Hepatocyte (in vitro differentiated cells): ENCODE data around the gene MTG1. TPM values are rescaled to one million over a fixed set of nuclear protein-coding genes. Genes with fewer than 3 reads are reported as not detected.

Experiments
- DNase-seq: peaks from one replicate; pipeline ENCODE4 v3.0.0-alpha.2; 2016; ENCODE audit warnings: low spot score
- H2AFZ ChIP-seq: fragments of 200-600 bp; sonication (generic); 2 replicates; pipeline ENCODE4 v1.6.0; 2016; ENCODE audit warnings: antibody characterized with exemption, mild to moderate bottlenecking
- H3K27ac ChIP-seq: fragments of 200-600 bp; sonication (generic); 2 replicates; pipeline ENCODE4 v1.5.1; 2016; ENCODE audit warnings: mild to moderate bottlenecking
- H3K27me3 ChIP-seq: fragments of 200-600 bp; sonication (generic); 2 replicates; pipeline ENCODE4 v1.6.1; 2016
- H3K36me3 ChIP-seq: fragments of 200-600 bp; sonication (generic); replicated peaks from 2 replicates; pipeline ENCODE4 v1.5.1; 2016; ENCODE audit warnings: low read depth; ENCODE audit not compliant: insufficient read depth
- H3K4me1 ChIP-seq: fragments of 200-600 bp; sonication (generic); 2 replicates; pipeline ENCODE4 v1.5.1; 2016; ENCODE audit warnings: mild to moderate bottlenecking, moderate library complexity; ENCODE audit not compliant: insufficient read depth
- H3K4me2 ChIP-seq: fragments of 200-600 bp; sonication (generic); 2 replicates; pipeline ENCODE4 v1.6.0; 2016
- H3K4me3 ChIP-seq: fragments of 200-600 bp; sonication (generic); 2 replicates; pipeline ENCODE4 v1.5.1; 2016; ENCODE audit warnings: mild to moderate bottlenecking
- H3K79me2 ChIP-seq: fragments of 200-600 bp; sonication (generic); 2 replicates; pipeline ENCODE4 v1.6.0; 2017; ENCODE audit warnings: mild to moderate bottlenecking
- H3K9me2 ChIP-seq: fragments of 200-600 bp; sonication (generic); replicated peaks from 2 replicates; pipeline ENCODE4 v1.6.0; 2017; ENCODE audit warnings: mild to moderate bottlenecking; ENCODE audit not compliant: insufficient read depth
- H3K9me3 ChIP-seq: fragments of 200-600 bp; sonication (generic); 2 replicates; pipeline ENCODE4 v1.5.1; 2016; ENCODE audit warnings: low read depth, mild to moderate bottlenecking
- H4K20me1 ChIP-seq: fragments of 200-600 bp; sonication (generic); 2 replicates; pipeline ENCODE4 v1.6.0; 2016; ENCODE audit warnings: mild to moderate bottlenecking; ENCODE audit not compliant: insufficient read depth, poor library complexity, severe bottlenecking
- EZH2 ChIP-seq: fragments of 200-600 bp; sonication (generic); IDR thresholded peaks from 2 replicates; pipeline ENCODE4 v1.6.1; 2016; ENCODE audit warnings: antibody characterized with exemption, mild to moderate bottlenecking, borderline replicate concordance
- EZH2phosphoT487 ChIP-seq: fragments of 200-600 bp; sonication (generic); IDR thresholded peaks from one replicate; pipeline ENCODE4 v1.6.1; 2018; ENCODE audit warnings: antibody characterized with exemption, mild to moderate bottlenecking, low read depth, moderate library complexity; ENCODE audit not compliant: unreplicated experiment, severe bottlenecking
- WGBS: methylation state at CpG from one replicate; pipeline ENCODE4 v1.1.6; 2016; ENCODE audit warnings: low lambda C conversion rate; ENCODE audit errors: missing lambda C conversion rate; 5-methylcytosine and 5-hydroxymethylcytosine counted together
- polyA plus RNA-seq: library from polyadenylated mRNA; unstranded; fragments of >200 nt; fragmentation: Nextera tagmentation; extraction: Ambion mirVana; gene quantifications from 2 replicates; pipeline ENCODE4 v1.2.1, GENCODE V29; 2016
- total RNA-seq: library from RNA; depleted of rRNA; stranded (reverse); fragments of >200 nt; gene quantifications from 2 replicates; pipeline ENCODE4 v1.2.3, GENCODE V29; 2014
- TF ChIP-seq, protein P1 (sequence below): fragments of 200-600 bp; sonication (generic); IDR thresholded peaks from 2 replicates; pipeline ENCODE4 v1.5.1; 2016; ENCODE audit warnings: antibody characterized with exemption, mild to moderate bottlenecking; ENCODE audit not compliant: poor library complexity

MTG1 gene
- total and polyA plus RNA-seq, 2 experiments from 2014 or later, result 53.2 to 154 TPM

DNA sequence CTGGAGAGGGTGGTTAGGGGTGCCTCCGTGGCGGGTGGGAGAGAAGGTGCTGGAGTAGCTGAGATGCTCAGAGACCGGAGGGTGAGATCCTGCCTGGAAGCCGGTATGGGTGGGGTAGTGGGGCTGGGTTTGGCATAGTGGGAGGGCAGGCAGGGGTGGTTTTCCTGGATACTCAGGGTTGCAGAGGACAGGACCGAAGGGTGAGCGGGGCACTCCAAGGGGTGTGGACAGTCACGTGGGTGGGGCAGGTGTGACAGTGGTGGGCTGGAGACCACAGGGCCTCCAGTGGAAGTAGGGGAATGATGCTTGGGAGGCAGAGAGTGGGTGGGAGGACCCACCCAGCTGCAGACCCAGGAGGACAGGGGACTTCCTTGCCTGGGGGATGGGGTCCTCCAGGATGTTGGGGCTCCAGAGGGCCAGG is 61.7 kb downstream of the MTG1 start:
- Histone ChIP-seq H3K36me3 (no peaks in the 10 kb centered on the region), H3K4me3 (no peak overlapping the region), H3K4me2 (no peak overlapping the region), H3K79me2 (no peaks in the 10 kb centered on the region), H3K9me2 (no peaks in the 10 kb centered on the region), H3K9me3 (no peaks in the 10 kb centered on the region), H4K20me1 (no peaks in the 10 kb centered on the region), H2AFZ (no peak overlapping the region), H3K27me3 (no peaks in the 10 kb centered on the region), H3K4me1 (no peaks in the 10 kb centered on the region), H3K27ac (no peak overlapping the region)
- TF ChIP-seq, protein P1, sequence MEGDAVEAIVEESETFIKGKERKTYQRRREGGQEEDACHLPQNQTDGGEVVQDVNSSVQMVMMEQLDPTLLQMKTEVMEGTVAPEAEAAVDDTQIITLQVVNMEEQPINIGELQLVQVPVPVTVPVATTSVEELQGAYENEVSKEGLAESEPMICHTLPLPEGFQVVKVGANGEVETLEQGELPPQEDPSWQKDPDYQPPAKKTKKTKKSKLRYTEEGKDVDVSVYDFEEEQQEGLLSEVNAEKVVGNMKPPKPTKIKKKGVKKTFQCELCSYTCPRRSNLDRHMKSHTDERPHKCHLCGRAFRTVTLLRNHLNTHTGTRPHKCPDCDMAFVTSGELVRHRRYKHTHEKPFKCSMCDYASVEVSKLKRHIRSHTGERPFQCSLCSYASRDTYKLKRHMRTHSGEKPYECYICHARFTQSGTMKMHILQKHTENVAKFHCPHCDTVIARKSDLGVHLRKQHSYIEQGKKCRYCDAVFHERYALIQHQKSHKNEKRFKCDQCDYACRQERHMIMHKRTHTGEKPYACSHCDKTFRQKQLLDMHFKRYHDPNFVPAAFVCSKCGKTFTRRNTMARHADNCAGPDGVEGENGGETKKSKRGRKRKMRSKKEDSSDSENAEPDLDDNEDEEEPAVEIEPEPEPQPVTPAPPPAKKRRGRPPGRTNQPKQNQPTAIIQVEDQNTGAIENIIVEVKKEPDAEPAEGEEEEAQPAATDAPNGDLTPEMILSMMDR, result no peak
- TF ChIP-seq EZH2phosphoT487 (no peak), EZH2 (no peak)
- WGBS, result 90% methylated on average over 7 of the region's 7 CpGs
- no peak for DNase-seq

DNA sequence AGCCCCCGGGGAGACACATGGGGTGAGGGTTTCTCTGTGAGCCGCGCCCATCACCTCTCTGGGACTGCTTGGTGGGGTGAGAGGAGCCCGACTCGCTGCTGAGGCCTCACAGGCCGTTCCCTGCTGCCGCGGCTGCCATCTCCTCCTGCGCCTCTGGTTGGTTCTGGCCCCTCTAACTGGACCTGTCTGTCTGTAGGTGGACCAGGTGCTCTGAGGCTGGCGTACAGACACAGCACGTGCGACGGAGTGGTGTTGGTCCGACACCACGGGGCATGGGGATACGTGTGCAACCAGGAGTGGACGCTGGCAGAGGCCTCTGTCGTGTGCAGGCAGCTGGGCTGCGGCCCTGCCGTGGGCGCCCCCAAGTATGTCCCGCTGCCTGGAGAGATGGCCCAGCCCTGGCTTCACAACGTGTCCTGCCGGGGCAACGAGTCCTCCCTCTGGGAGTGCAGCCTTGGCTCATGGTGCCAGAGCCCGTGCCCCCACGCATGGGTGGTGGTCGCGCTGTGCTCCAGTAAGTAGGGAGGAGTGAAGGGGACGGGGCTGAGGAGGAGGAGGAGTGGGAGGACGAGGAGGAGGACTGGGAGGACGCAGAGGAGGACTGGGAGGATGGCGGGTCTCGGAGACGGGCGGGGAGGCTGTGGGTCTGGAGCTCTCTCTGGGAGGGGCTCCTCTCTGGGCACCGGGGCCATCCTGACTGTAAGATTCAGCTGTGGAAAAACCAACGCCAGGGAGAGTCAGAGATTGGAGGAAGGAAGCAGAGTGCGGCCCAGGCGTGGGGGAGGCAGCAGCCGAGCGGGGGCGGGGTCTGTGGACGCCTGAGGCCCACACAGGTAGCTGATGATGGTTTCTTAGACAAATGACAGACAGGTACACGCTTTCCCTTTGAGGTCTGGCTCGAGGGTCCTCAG is 62.3 kb downstream of the MTG1 start:
- Histone ChIP-seq H3K4me3 (no peak overlapping the region), H3K4me2 (no peak overlapping the region), H4K20me1 (no peaks in the 10 kb centered on the region), H3K9me3 (no peaks in the 10 kb centered on the region), H3K27me3 (no peaks in the 10 kb centered on the region), H3K36me3 (no peaks in the 10 kb centered on the region), H3K9me2 (no peaks in the 10 kb centered on the region), H3K27ac (no peak overlapping the region), H2AFZ (no peak overlapping the region), H3K79me2 (no peaks in the 10 kb centered on the region), H3K4me1 (no peaks in the 10 kb centered on the region)
- 86% methylated on average over 42 of the region's 46 CpGs for WGBS
- TF ChIP-seq, protein P1, result no peak
- TF ChIP-seq EZH2 (no peak), EZH2phosphoT487 (no peak)
- DNase-seq, result no peak

DNA sequence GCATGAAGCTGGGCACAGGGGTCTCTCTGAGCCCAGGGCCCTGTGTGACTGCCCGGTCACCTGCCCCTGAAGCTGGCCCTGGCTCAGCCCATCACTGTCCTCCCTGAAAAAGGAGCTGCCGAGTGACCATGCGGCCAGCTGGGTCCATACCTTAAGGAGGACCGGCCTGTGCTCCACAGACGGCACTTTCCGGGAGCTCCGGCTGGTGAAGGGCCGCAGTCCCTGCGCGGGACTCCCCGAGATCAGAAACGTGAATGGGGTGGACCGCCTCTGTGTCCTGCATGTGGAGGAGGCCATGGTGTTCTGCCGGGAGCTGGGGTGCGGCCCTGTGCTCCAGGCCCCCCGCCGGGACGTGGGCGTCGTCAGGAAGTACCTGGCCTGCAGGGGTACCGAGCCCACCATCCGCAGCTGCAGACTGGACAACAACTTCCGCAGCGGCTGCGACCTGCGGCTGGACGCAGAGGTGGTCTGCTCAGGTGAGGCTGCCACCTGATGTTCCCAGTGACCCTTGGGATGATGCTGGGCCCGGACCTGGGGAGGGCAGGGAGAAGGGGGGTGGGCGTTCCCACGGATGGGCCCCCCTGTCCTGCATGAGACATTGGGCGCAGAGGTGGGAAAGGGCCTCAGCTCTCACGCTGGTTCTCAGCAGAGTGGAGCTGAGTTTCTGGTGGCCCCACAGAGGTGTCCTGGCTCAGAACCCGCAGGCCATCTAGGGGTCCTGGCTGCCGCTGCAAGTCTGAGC is 63.3 kb downstream of the MTG1 start:
- Histone ChIP-seq H3K27me3 (no peaks in the 10 kb centered on the region), H4K20me1 (no peaks in the 10 kb centered on the region), H3K79me2 (no peaks in the 10 kb centered on the region), H3K4me1 (no peaks in the 10 kb centered on the region), H2AFZ (no peak overlapping the region), H3K4me3 (no peak overlapping the region), H3K27ac (no peak overlapping the region), H3K9me3 (no peaks in the 10 kb centered on the region), H3K9me2 (no peaks in the 10 kb centered on the region), H3K36me3 (no peaks in the 10 kb centered on the region), H3K4me2 (no peak overlapping the region)
- WGBS, result 85% methylated on average over 26 of the region's 34 CpGs
- TF ChIP-seq EZH2phosphoT487, result no peak
- no peak for TF ChIP-seq EZH2
- TF ChIP-seq, protein P1, result no peak
- no peak for DNase-seq
